ENCODE data around the gene LRGUK.

- TF ChIP-seq CTCF (IDR thresholded peaks at IDR 0.05 in 8 of 11, conservative IDR thresholded peaks at IDR 0.05 in 3 of 11) (no peak), POLR2A (IDR thresholded peaks at IDR 0.05) (no peak)
Measured at GRCh38 chr7:134293002-134293740, 166.0 kb downstream of the LRGUK start.

Measured in spleen (tissue), 7 donors.